WTC11 (cell line): ENCODE measurements around the gene TNK2. TPM values are rescaled to one million over a fixed set of nuclear protein-coding genes. Genes with fewer than 3 reads are reported as not detected.
"Not testable (repeated sequence)": the region's sequence is repeated elsewhere in the genome, so short reads cannot be mapped to it uniquely, and the experiment has no call there.

Experiments
- ATAC-seq: fragments of 200-7000 bp; cut with Tn5 transposase; 2 replicates; pipeline ENCODE4 v1.10.0; 2021; ENCODE audit warnings: mild to moderate bottlenecking, moderate library complexity
- CTCF ChIA-PET: fragments of 300-600 bp; sonication (Branson Sonifier 250); formaldehyde crosslinking; loops from one replicate; lab custom pipeline; 2021; ENCODE audit warnings: antibody characterized with exemption; lab: Charles Lee
- POLR2A ChIA-PET: fragments of 350-600 bp; sonication (Branson Sonifier 250); formaldehyde crosslinking; loops from one replicate; lab custom pipeline; 2021; ENCODE audit warnings: antibody characterized with exemption; lab: Charles Lee
- DNase-seq: peaks from one replicate; pipeline ENCODE4 v3.0.0; 2021; ENCODE audit warnings: low spot score
- H3K27ac Mint-ChIP-seq: 2 replicates; pipeline ENCODE4 v1.8.0; 2021; ENCODE audit warnings: mixed read lengths
- H3K27me3 Mint-ChIP-seq: 2 replicates; pipeline ENCODE4 v1.8.0; 2021; ENCODE audit warnings: low read depth, mild to moderate bottlenecking, moderate library complexity, mixed read lengths
- H3K36me3 Mint-ChIP-seq: 2 replicates; pipeline ENCODE4 v1.8.0; 2021; ENCODE audit warnings: mixed read lengths
- H3K4me1 Mint-ChIP-seq: 2 replicates; pipeline ENCODE4 v1.8.0; 2022; ENCODE audit warnings: mixed read lengths
- H3K4me3 Mint-ChIP-seq: 2 replicates; pipeline ENCODE4 v1.8.0; 2021; ENCODE audit warnings: mild to moderate bottlenecking, moderate library complexity, mixed read lengths
- H3K9me3 Mint-ChIP-seq: 2 replicates; pipeline ENCODE4 v1.8.0; 2021; ENCODE audit warnings: mixed read lengths
- AR ChIP-seq: fragments of 250-450 bp; sonication (Bioruptor Pico); IDR thresholded peaks from 2 replicates; pipeline ENCODE4 v1.9.0; 2021; ENCODE audit warnings: mild to moderate bottlenecking
- CREB1 ChIP-seq: sonication (generic); formaldehyde crosslinking; IDR thresholded peaks from 2 replicates; pipeline ENCODE4 v1.8.0; 2023; ENCODE audit warnings: mild to moderate bottlenecking, missing genetic modification reagents
- E2F4 ChIP-seq: sonication (generic); formaldehyde crosslinking; IDR thresholded peaks from 2 replicates; pipeline ENCODE4 v1.8.1; 2022; ENCODE audit warnings: low read depth, mild to moderate bottlenecking, moderate library complexity, missing genetic modification reagents, borderline replicate concordance
- NFE2L1 ChIP-seq: sonication (generic); formaldehyde crosslinking; IDR thresholded peaks from 2 replicates; pipeline ENCODE4 v1.8.1; 2023; ENCODE audit warnings: missing genetic modification reagents
- NR3C1 ChIP-seq: sonication (generic); formaldehyde crosslinking; conservative IDR thresholded peaks from 2 replicates; pipeline ENCODE4 v1.8.1; 2023; ENCODE audit warnings: low read depth, mild to moderate bottlenecking, missing genetic modification reagents
- RELA ChIP-seq: sonication (generic); formaldehyde crosslinking; IDR thresholded peaks from 2 replicates; pipeline ENCODE4 v1.8.1; 2022; ENCODE audit warnings: missing genetic modification reagents, mild to moderate bottlenecking, borderline replicate concordance
- SOX15 ChIP-seq: fragments of 250-450 bp; sonication (Bioruptor Pico); IDR thresholded peaks from 2 replicates; pipeline ENCODE4 v1.9.0; 2021; ENCODE audit warnings: mild to moderate bottlenecking
- ZBTB43 ChIP-seq: sonication (generic); formaldehyde crosslinking; IDR thresholded peaks from 2 replicates; pipeline ENCODE4 v1.8.1; 2023; ENCODE audit warnings: mild to moderate bottlenecking, missing genetic modification reagents
- ZNF121 ChIP-seq: sonication (generic); formaldehyde crosslinking; IDR thresholded peaks from 2 replicates; pipeline ENCODE4 v1.8.0; 2023; ENCODE audit warnings: missing genetic modification reagents
- ZNF317 ChIP-seq: sonication (generic); formaldehyde crosslinking; IDR thresholded peaks from 2 replicates; pipeline ENCODE4 v1.8.1; 2023; ENCODE audit warnings: low read depth, mild to moderate bottlenecking, moderate library complexity, missing genetic modification reagents, borderline replicate concordance
- ZNF532 ChIP-seq: fragments of 250-450 bp; sonication (Bioruptor Pico); IDR thresholded peaks from 2 replicates; pipeline ENCODE4 v1.9.0; 2021; ENCODE audit warnings: mild to moderate bottlenecking, borderline replicate concordance
- ZNF671 ChIP-seq: fragments of 250-450 bp; sonication (Bioruptor Pico); IDR thresholded peaks from 2 replicates; pipeline ENCODE4 v1.8.0; 2021; ENCODE audit warnings: mild to moderate bottlenecking
- total RNA-seq: library from RNA; stranded (reverse); gene quantifications from 3 replicates; pipeline ENCODE4 v1.2.3, GENCODE V29; 2021

TNK2 gene
- total RNA-seq, 1 experiment from 2014 or later = 58.4 TPM

GRCh38 chr3:195872800-195873199 is 35.6 kb downstream of the TNK2 start (continued):
- TF ChIP-seq ZNF532 (CRISPR knock-in tag) = no peak
- no peak for TF ChIP-seq ZNF121 (CRISPR knock-in tag)
- TF ChIP-seq SOX15 (CRISPR knock-in tag) = no peak
- TF ChIP-seq ZNF671 (CRISPR knock-in tag) = no peak
- TF ChIP-seq AR (CRISPR knock-in tag) = no peak
- no peak for TF ChIP-seq RELA (CRISPR knock-in tag)
- TF ChIP-seq ZBTB43 (CRISPR knock-in tag) = no peak
- no peak for TF ChIP-seq NFE2L1 (CRISPR knock-in tag)

GRCh38 chr3:195872097-195872496 is 36.3 kb downstream of the TNK2 start:
- H3K9me3 Mint-ChIP-seq = no peaks in the 10 kb centered on the region
- no peak for TF ChIP-seq NR3C1 (CRISPR knock-in tag)
- no peak for TF ChIP-seq ZNF317 (CRISPR knock-in tag)
- no peak for TF ChIP-seq E2F4
- TF ChIP-seq CREB1 (CRISPR knock-in tag) = no peak
- H3K27me3 Mint-ChIP-seq = no peaks in the 10 kb centered on the region
- ChIA-PET POLR2A (no interaction called here), CTCF (interaction anchor here (0.7 to 2.5 kb wide), 5 partner anchors 9 to 42 kb away, joined by 3 to 16 read pairs (median 4); no protein-coding TSS in a partner anchor)
- DNase-seq (no peak), ATAC-seq (no peak)
- no peak overlapping the region for H3K4me3 Mint-ChIP-seq
- no peaks in the 10 kb centered on the region; the same call in 1 of the 2 replicates for H3K36me3 Mint-ChIP-seq
- no peak overlapping the region for H3K27ac Mint-ChIP-seq
- no peaks in the 10 kb centered on the region for H3K4me1 Mint-ChIP-seq

GRCh38 chr3:195871686-195872085 is 36.7 kb downstream of the TNK2 start:
- CTCF ChIA-PET = interaction anchor here (0.7 to 2.5 kb wide), 4 partner anchors 8 to 23 kb away, joined by 3 to 16 read pairs (median 3); no protein-coding TSS in a partner anchor
- ATAC-seq, H3K27ac Mint-ChIP-seq, H3K27me3 Mint-ChIP-seq, H3K36me3 Mint-ChIP-seq, POLR2A ChIA-PET, H3K9me3 Mint-ChIP-seq, DNase-seq, H3K4me1 Mint-ChIP-seq, H3K4me3 Mint-ChIP-seq: not testable (repeated sequence)
